Neural crest cell (in vitro differentiated cells): ENCODE results near the gene RALGAPA2. TPM values are rescaled to one million over a fixed set of nuclear protein-coding genes. Genes with fewer than 3 reads are reported as not detected.

Experiments
- DNase-seq: peaks from one replicate; pipeline ENCODE4 v3.0.0; 2021; ENCODE audit warnings: low read depth, mixed read lengths, low spot score
- H3K27ac Mint-ChIP-seq: one replicate; pipeline ENCODE4 v1.8.0; 2021; ENCODE audit warnings: mild to moderate bottlenecking, mixed read lengths; ENCODE audit not compliant: unreplicated experiment
- H3K27me3 Mint-ChIP-seq: 2 replicates; pipeline ENCODE4 v1.8.0; 2021; ENCODE audit warnings: low read depth, mild to moderate bottlenecking, mixed read lengths
- H3K36me3 Mint-ChIP-seq: 2 replicates; pipeline ENCODE4 v1.8.0; 2021; ENCODE audit warnings: low read depth, mild to moderate bottlenecking, mixed read lengths
- H3K4me1 Mint-ChIP-seq: 2 replicates; pipeline ENCODE4 v1.8.0; 2021; ENCODE audit warnings: mixed read lengths
- H3K4me3 Mint-ChIP-seq: one replicate; pipeline ENCODE4 v1.8.0; 2021; ENCODE audit warnings: mild to moderate bottlenecking, mixed read lengths
- H3K9me3 Mint-ChIP-seq: 2 replicates; pipeline ENCODE4 v1.8.0; 2021; ENCODE audit warnings: mixed read lengths
- total RNA-seq: library from RNA; stranded (reverse); gene quantifications from 2 replicates; pipeline ENCODE4 v1.2.1, GENCODE V29; 2021
- TF ChIP-seq, protein P1 (sequence below): fragments of 200-600 bp; sonication (generic); conservative IDR thresholded peaks from 2 replicates; pipeline ENCODE4 v1.5.0; 2021; ENCODE audit warnings: antibody characterized with exemption, mild to moderate bottlenecking

RALGAPA2 gene
- total RNA-seq, 1 donor from 2014 or later = 29.3 TPM

DNA sequence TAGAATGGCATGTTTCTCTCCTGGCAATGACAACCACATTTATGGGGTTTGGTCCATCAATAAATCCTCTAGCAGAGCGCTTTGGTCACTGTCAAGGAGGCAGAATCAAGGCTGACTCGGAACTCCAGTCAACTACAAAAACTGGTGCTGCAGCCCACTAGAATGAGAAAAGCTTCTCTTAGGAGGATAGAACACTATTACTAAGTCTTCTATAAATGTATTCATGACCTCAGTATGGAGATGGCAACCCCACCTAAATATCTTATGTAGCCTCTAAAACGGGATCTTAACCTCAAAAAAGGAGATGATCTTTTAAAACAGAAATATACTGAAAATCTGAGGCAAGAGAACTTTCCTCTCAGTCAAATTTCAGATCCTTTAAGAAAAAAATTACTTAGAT is 68.5 kb downstream of the RALGAPA2 start:
- Mint-ChIP-seq H3K27ac (no peak overlapping the region), H3K27me3 (no peaks in the 10 kb centered on the region), H3K4me3 (no peak overlapping the region), H3K9me3 (peaks cover 2% of the 10 kb centered on the region), H3K36me3 (peaks cover 3% of the 10 kb centered on the region), H3K4me1 (peaks cover 5% of the 10 kb centered on the region)
- TF ChIP-seq, protein P1, sequence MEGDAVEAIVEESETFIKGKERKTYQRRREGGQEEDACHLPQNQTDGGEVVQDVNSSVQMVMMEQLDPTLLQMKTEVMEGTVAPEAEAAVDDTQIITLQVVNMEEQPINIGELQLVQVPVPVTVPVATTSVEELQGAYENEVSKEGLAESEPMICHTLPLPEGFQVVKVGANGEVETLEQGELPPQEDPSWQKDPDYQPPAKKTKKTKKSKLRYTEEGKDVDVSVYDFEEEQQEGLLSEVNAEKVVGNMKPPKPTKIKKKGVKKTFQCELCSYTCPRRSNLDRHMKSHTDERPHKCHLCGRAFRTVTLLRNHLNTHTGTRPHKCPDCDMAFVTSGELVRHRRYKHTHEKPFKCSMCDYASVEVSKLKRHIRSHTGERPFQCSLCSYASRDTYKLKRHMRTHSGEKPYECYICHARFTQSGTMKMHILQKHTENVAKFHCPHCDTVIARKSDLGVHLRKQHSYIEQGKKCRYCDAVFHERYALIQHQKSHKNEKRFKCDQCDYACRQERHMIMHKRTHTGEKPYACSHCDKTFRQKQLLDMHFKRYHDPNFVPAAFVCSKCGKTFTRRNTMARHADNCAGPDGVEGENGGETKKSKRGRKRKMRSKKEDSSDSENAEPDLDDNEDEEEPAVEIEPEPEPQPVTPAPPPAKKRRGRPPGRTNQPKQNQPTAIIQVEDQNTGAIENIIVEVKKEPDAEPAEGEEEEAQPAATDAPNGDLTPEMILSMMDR = no peak
- DNase-seq = no peak

DNA sequence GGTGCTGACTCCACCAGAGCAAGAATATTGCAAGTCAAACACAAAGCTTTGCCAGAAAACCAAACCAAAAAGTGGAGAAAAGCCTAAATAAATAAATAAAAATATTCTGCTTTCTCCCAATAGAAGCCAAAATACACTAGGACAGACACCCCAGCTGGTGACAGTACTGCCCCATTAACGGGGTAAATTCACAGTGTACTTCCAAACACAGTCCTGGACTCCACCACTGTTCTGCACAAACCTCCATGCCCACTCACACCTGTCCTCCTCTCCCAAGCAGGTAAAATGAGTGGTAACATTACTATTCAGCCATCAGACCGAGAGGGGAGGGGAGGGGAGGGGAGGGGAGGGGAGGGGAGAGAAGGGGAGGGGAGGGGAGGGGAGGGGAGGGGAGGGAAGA is 70.7 kb downstream of the RALGAPA2 start:
- Mint-ChIP-seq H3K9me3 (peaks cover 2% of the 10 kb centered on the region), H3K4me3 (no peak overlapping the region), H3K4me1 (no peaks in the 10 kb centered on the region), H3K27ac (no peak overlapping the region), H3K27me3 (no peaks in the 10 kb centered on the region), H3K36me3 (peaks cover 6% of the 10 kb centered on the region)
- TF ChIP-seq, protein P1 = no peak
- no peak for DNase-seq

DNA sequence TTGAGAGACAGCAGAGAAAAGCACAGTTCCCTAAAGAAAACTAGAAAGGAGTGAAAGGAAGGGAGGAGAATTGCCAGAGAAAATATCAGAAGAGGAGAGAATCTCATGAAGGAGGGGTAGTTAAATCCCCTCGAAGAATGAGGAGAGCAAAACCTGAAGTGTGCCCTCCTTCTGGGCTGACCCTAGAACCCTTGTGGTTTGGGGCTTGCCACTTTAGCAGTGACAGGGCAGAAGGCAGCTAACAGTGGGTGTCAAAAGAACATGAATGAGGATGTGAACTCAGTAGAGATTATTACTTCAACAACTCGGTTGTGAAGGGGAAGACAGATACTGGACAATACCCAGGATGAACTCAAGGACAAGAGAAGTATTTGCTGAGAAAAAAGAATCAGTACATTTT is 73.6 kb downstream of the RALGAPA2 start:
- no peaks in the 10 kb centered on the region for H3K27me3 Mint-ChIP-seq
- peaks cover 15% of the 10 kb centered on the region for H3K36me3 Mint-ChIP-seq
- H3K4me1 Mint-ChIP-seq = no peaks in the 10 kb centered on the region
- no peak for DNase-seq
- H3K4me3 Mint-ChIP-seq = no peak overlapping the region
- no peak overlapping the region for H3K27ac Mint-ChIP-seq
- TF ChIP-seq, protein P1 = no peak
- no peaks in the 10 kb centered on the region for H3K9me3 Mint-ChIP-seq

DNA sequence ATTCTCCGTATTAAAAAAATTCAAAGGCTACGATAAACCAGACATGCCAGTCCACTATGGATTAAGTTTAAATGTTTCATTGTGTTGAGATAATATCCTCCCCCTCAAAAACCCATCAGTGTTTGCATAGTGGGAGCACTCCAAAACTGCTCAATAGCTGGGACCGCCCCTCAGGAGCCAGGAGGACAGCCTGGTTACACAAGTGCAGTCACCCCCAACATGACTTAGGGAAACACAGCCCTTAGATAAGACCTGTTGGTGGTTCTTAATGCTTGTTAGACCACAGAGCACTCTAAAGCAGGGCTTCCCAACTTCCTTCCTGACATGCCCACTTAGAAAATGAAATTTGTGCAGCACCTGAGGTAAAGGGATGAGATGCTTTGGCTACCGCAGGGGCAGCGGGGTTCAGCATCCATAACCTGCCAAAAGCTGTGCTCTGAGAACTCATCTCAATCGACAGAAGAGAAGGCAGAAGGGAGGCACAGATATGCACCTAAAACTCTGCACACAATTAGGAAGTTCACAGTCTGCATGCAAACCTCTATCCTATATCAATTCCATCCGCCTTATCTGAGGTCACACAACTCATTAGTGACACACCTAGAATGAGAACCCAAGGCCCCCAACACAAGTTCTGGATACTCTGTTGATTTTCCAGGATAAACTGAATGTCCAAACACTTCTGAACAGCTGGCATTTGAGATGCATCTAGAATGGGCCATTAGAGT is 74.3 kb downstream of the RALGAPA2 start:
- no peaks in the 10 kb centered on the region for H3K27me3 Mint-ChIP-seq
- H3K4me3 Mint-ChIP-seq = no peak overlapping the region
- H3K4me1 Mint-ChIP-seq = no peaks in the 10 kb centered on the region
- TF ChIP-seq, protein P1 = no peak
- H3K36me3 Mint-ChIP-seq = peaks cover 15% of the 10 kb centered on the region
- H3K9me3 Mint-ChIP-seq = no peaks in the 10 kb centered on the region
- no peak for DNase-seq
- no peak overlapping the region for H3K27ac Mint-ChIP-seq

DNA sequence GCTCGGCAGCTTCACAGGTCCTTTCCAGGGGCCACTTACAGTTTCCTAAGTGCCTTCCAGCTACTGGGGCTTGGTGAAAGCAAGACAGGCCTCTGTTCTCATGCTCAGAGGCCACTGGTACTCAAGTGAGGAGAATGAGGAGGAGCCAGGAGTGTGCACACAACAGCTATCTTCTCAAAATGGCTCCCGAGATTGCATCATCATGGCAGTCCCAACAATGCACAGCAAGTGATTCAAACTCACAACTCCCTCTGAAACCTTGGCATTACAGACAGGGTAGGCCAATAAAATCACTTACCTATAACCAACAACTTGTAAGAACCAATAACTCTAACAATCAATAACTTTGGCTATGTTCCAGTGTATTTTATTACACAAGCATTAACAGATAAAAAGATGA is 77.4 kb downstream of the RALGAPA2 start:
- Mint-ChIP-seq H3K9me3 (no peaks in the 10 kb centered on the region), H3K27ac (no peak overlapping the region), H3K27me3 (no peaks in the 10 kb centered on the region), H3K4me1 (no peaks in the 10 kb centered on the region), H3K4me3 (no peak overlapping the region), H3K36me3 (peaks cover 19% of the 10 kb centered on the region)
- no peak for DNase-seq
- TF ChIP-seq, protein P1 = no peak
